BE2C (cell line): ENCODE results near the gene ANK3.

ENCODE experiments used
- DNase-seq: peaks from one replicate; pipeline ENCODE4 v3.0.0-alpha.2; 2020
- H3K27me3 ChIP-seq: fragments of 250-450 bp; sonication (Bioruptor Pico); 2 replicates; pipeline ENCODE4 v1.5.1; 2020; ENCODE audit warnings: mild to moderate bottlenecking
- H3K36me3 ChIP-seq: fragments of 250-450 bp; sonication (Bioruptor Pico); 2 replicates; pipeline ENCODE4 v1.5.1; 2020; ENCODE audit warnings: mild to moderate bottlenecking
- H3K4me1 ChIP-seq: fragments of 250-450 bp; sonication (Bioruptor Pico); 2 replicates; pipeline ENCODE4 v1.5.1; 2020
- H3K4me3 ChIP-seq: 2 replicates; pipeline ENCODE4 v1.5.1; 2011; ENCODE audit warnings: low read depth, low read length
- H3K9me3 ChIP-seq: fragments of 250-450 bp; sonication (Bioruptor Pico); 2 replicates; pipeline ENCODE4 v1.5.1; 2020
- CTCF ChIP-seq: IDR thresholded peaks from 2 replicates; pipeline ENCODE4 v1.5.1; 2012; ENCODE audit warnings: mild to moderate bottlenecking, low read depth, low read length

ANK3 gene

GRCh38 chr10:60123668-60124067 lies 266.0 kb downstream of the ANK3 start:
- Histone ChIP-seq H3K27me3 (no peaks in the 10 kb centered on the region), H3K4me3 (no peak overlapping the region), H3K4me1 (no peaks in the 10 kb centered on the region), H3K9me3 (no peaks in the 10 kb centered on the region), H3K36me3 (no peaks in the 10 kb centered on the region)
- no peak for TF ChIP-seq CTCF
- no peak for DNase-seq

GRCh38 chr10:60123172-60123571 lies 266.5 kb downstream of the ANK3 start:
- no peaks in the 10 kb centered on the region for H3K36me3 ChIP-seq
- no peak for TF ChIP-seq CTCF
- H3K4me1 ChIP-seq: no peaks in the 10 kb centered on the region
- H3K9me3 ChIP-seq: no peaks in the 10 kb centered on the region
- DNase-seq: no peak
- H3K27me3 ChIP-seq: no peaks in the 10 kb centered on the region
- no peak overlapping the region for H3K4me3 ChIP-seq

- Histone ChIP-seq H3K4me3 (no peak overlapping the region), H3K36me3 (no peaks in the 10 kb centered on the region), H3K9me3 (no peaks in the 10 kb centered on the region), H3K27me3 (no peaks in the 10 kb centered on the region), H3K4me1 (no peaks in the 10 kb centered on the region)
- DNase-seq: no peak
- TF ChIP-seq CTCF: no peak
Measured at GRCh38 chr10:60122190-60122589, 267.5 kb downstream of the ANK3 start.

GRCh38 chr10:60114765-60115586 lies 274.7 kb downstream of the ANK3 start:
- H3K36me3 ChIP-seq: no peaks in the 10 kb centered on the region
- no peaks in the 10 kb centered on the region for H3K9me3 ChIP-seq
- TF ChIP-seq CTCF: peak; percentile 73
- no peak overlapping the region for H3K4me3 ChIP-seq
- H3K4me1 ChIP-seq: no peaks in the 10 kb centered on the region
- no peaks in the 10 kb centered on the region for H3K27me3 ChIP-seq
- DNase-seq: peak; percentile 15

GRCh38 chr10:60110739-60111138 lies 278.9 kb downstream of the ANK3 start:
- Histone ChIP-seq H3K9me3 (no peaks in the 10 kb centered on the region), H3K27me3 (no peaks in the 10 kb centered on the region), H3K4me3 (no peak overlapping the region), H3K36me3 (no peaks in the 10 kb centered on the region), H3K4me1 (no peaks in the 10 kb centered on the region)
- no peak for TF ChIP-seq CTCF
- DNase-seq: no peak

- no peak for TF ChIP-seq CTCF
Measured at GRCh38 chr10:60107308-60107976, 282.2 kb downstream of the ANK3 start.

More at GRCh38 chr10:60107308-60107976, 282.2 kb downstream of the ANK3 start:
- Histone ChIP-seq H3K4me3 (no peak overlapping the region), H3K36me3 (no peaks in the 10 kb centered on the region), H3K27me3 (no peaks in the 10 kb centered on the region), H3K4me1 (no peaks in the 10 kb centered on the region), H3K9me3 (no peaks in the 10 kb centered on the region)
- DNase-seq: no peak
